ENCODE results near the gene ADAMTS3. TPM values are rescaled to one million over a fixed set of nuclear protein-coding genes. Genes with fewer than 3 reads are reported as not detected.

The ADAMTS3 gene
- total RNA-seq = not detected in 2 replicates

- Mint-ChIP-seq H3K36me3 (ENCODE audit: low read depth) (no peaks in the 10 kb centered on the region), H3K4me1 (peaks cover 11% of the 10 kb centered on the region), H3K4me3 (peak within 1 kb of the TSS; percentile 82), H3K27ac (no peak within 1 kb of the TSS), H3K27me3 (peaks cover 48% of the 10 kb centered on the region), H3K9me3 (no peaks in the 10 kb centered on the region)
- intact Hi-C loops (cut with micrococcal nuclease) = no loop called here
- DNase-seq = peak; percentile 57
Measured at GRCh38 chr4:72568959-72569718, at the start of gene ADAMTS3. Gene ADAMTS3, minus strand, starts transcription at chr4:72569221. Its CDS starts 459 bp downstream, at chr4:72568762.

GRCh38 chr4:72613959-72614358 is 44.9 kb upstream of the ADAMTS3 start:
- no peaks in the 10 kb centered on the region for H3K27me3 Mint-ChIP-seq
- no peak for DNase-seq
- H3K4me1 Mint-ChIP-seq = no peaks in the 10 kb centered on the region
- H3K4me3 Mint-ChIP-seq = no peak overlapping the region
- intact Hi-C loops (cut with micrococcal nuclease) = no loop called here
- H3K9me3 Mint-ChIP-seq = no peaks in the 10 kb centered on the region
- no peaks in the 10 kb centered on the region for H3K36me3 Mint-ChIP-seq (ENCODE audit: low read depth)
- H3K27ac Mint-ChIP-seq = no peak overlapping the region

- DNase-seq = no peak
- Mint-ChIP-seq H3K27ac (no peak overlapping the region), H3K36me3 (ENCODE audit: low read depth) (no peaks in the 10 kb centered on the region), H3K9me3 (peaks cover 4% of the 10 kb centered on the region), H3K27me3 (no peaks in the 10 kb centered on the region), H3K4me1 (no peaks in the 10 kb centered on the region), H3K4me3 (no peak overlapping the region)
- intact Hi-C loops (cut with micrococcal nuclease) = no loop called here
Measured at GRCh38 chr4:72606751-72607150, 37.7 kb upstream of the ADAMTS3 start.

GRCh38 chr4:72604324-72604723 is 35.3 kb upstream of the ADAMTS3 start:
- no peaks in the 10 kb centered on the region for H3K27me3 Mint-ChIP-seq
- no peaks in the 10 kb centered on the region for H3K36me3 Mint-ChIP-seq (ENCODE audit: low read depth)
- intact Hi-C loops (cut with micrococcal nuclease) = no loop called here
- no peak overlapping the region for H3K27ac Mint-ChIP-seq
- no peaks in the 10 kb centered on the region for H3K4me1 Mint-ChIP-seq
- peaks cover 4% of the 10 kb centered on the region for H3K9me3 Mint-ChIP-seq
- H3K4me3 Mint-ChIP-seq = no peak overlapping the region
- DNase-seq = no peak

- Mint-ChIP-seq H3K36me3 (ENCODE audit: low read depth) (no peaks in the 10 kb centered on the region), H3K4me3 (no peak overlapping the region), H3K4me1 (no peaks in the 10 kb centered on the region), H3K27me3 (no peaks in the 10 kb centered on the region), H3K27ac (no peak overlapping the region), H3K9me3 (peaks cover 4% of the 10 kb centered on the region)
- intact Hi-C loops (cut with micrococcal nuclease) = no loop called here
- no peak for DNase-seq
Measured at GRCh38 chr4:72602396-72603376, 33.7 kb upstream of the ADAMTS3 start.

- Mint-ChIP-seq H3K27ac (no peak overlapping the region), H3K4me3 (no peak overlapping the region), H3K4me1 (no peaks in the 10 kb centered on the region), H3K9me3 (peaks cover 4% of the 10 kb centered on the region), H3K27me3 (no peaks in the 10 kb centered on the region), H3K36me3 (ENCODE audit: low read depth) (no peaks in the 10 kb centered on the region)
- no peak for DNase-seq
- intact Hi-C loops (cut with micrococcal nuclease) = no loop called here
Measured at GRCh38 chr4:72591547-72592454, 22.8 kb upstream of the ADAMTS3 start.

- Mint-ChIP-seq H3K36me3 (ENCODE audit: low read depth) (no peaks in the 10 kb centered on the region), H3K27ac (no peak overlapping the region), H3K4me1 (no peaks in the 10 kb centered on the region), H3K27me3 (no peaks in the 10 kb centered on the region), H3K9me3 (no peaks in the 10 kb centered on the region), H3K4me3 (no peak overlapping the region)
- DNase-seq = no peak
- intact Hi-C loops (cut with micrococcal nuclease) = no loop called here
Measured at GRCh38 chr4:72587334-72587733, 18.3 kb upstream of the ADAMTS3 start.

GRCh38 chr4:72582853-72583252 is 13.8 kb upstream of the ADAMTS3 start:
- no peak for DNase-seq
- H3K4me3 Mint-ChIP-seq = no peak overlapping the region
- H3K36me3 Mint-ChIP-seq (ENCODE audit: low read depth) = no peaks in the 10 kb centered on the region
- intact Hi-C loops (cut with micrococcal nuclease) = no loop called here
- H3K4me1 Mint-ChIP-seq = no peaks in the 10 kb centered on the region
- no peaks in the 10 kb centered on the region for H3K27me3 Mint-ChIP-seq
- no peak overlapping the region for H3K27ac Mint-ChIP-seq
- no peaks in the 10 kb centered on the region for H3K9me3 Mint-ChIP-seq

GRCh38 chr4:72577211-72577610 is 8.2 kb upstream of the ADAMTS3 start:
- Mint-ChIP-seq H3K27me3 (peaks cover 2% of the 10 kb centered on the region), H3K4me1 (no peaks in the 10 kb centered on the region)
- intact Hi-C loops (cut with micrococcal nuclease) = no loop called here

GRCh38 chr4:72571337-72571736 is 2.3 kb upstream of the ADAMTS3 start:
- intact Hi-C loops (cut with micrococcal nuclease) = no loop called here
- no peak for DNase-seq
- Mint-ChIP-seq H3K27me3 (peaks cover 41% of the 10 kb centered on the region), H3K4me1 (peaks cover 11% of the 10 kb centered on the region), H3K4me3 (no peak overlapping the region), H3K36me3 (ENCODE audit: low read depth) (no peaks in the 10 kb centered on the region), H3K27ac (no peak overlapping the region), H3K9me3 (no peaks in the 10 kb centered on the region)

More at GRCh38 chr4:72577211-72577610, 8.2 kb upstream of the ADAMTS3 start:
- Mint-ChIP-seq H3K4me3 (no peak overlapping the region), H3K27ac (no peak overlapping the region), H3K36me3 (ENCODE audit: low read depth) (no peaks in the 10 kb centered on the region), H3K9me3 (no peaks in the 10 kb centered on the region)
- no peak for DNase-seq

GRCh38 chr4:72569719-72570235 is 756 bp upstream of the ADAMTS3 start:
- intact Hi-C loops (cut with micrococcal nuclease) = no loop called here
- no peaks in the 10 kb centered on the region for H3K36me3 Mint-ChIP-seq (ENCODE audit: low read depth)
- peaks cover 11% of the 10 kb centered on the region for H3K4me1 Mint-ChIP-seq
- no peak overlapping the region for H3K27ac Mint-ChIP-seq
- H3K4me3 Mint-ChIP-seq = peak overlapping the region; percentile 46
- DNase-seq = no peak
- H3K9me3 Mint-ChIP-seq = no peaks in the 10 kb centered on the region
- H3K27me3 Mint-ChIP-seq = peaks cover 47% of the 10 kb centered on the region

- DNase-seq = peak; percentile 58
- H3K4me3 Mint-ChIP-seq = peak overlapping the region; percentile 70
- no peaks in the 10 kb centered on the region for H3K9me3 Mint-ChIP-seq
- intact Hi-C loops (cut with micrococcal nuclease) = no loop called here
- peaks cover 50% of the 10 kb centered on the region for H3K27me3 Mint-ChIP-seq
- H3K36me3 Mint-ChIP-seq (ENCODE audit: low read depth) = no peaks in the 10 kb centered on the region
- no peak overlapping the region for H3K27ac Mint-ChIP-seq
- H3K4me1 Mint-ChIP-seq = peaks cover 11% of the 10 kb centered on the region
Measured at GRCh38 chr4:72567821-72568675, 973 bp downstream of the ADAMTS3 start.
